ENCODE measurements around the gene ATP6V1F. TPM values are rescaled to one million over a fixed set of nuclear protein-coding genes. Genes with fewer than 3 reads are reported as not detected.

The ATP6V1F gene
- polyA plus RNA-seq, 3 donors = 327 to 593 (median 511) TPM

- H4K20me1 ChIP-seq (ENCODE audit: insufficient read depth, low read length) = no peaks in the 10 kb centered on the region
- peaks cover 20% of the 10 kb centered on the region for H3K4me1 Mint-ChIP-seq
- no peak overlapping the region for H3K27ac Mint-ChIP-seq
- no peaks in the 10 kb centered on the region for H3K79me2 ChIP-seq (ENCODE audit: insufficient read depth, low read length)
- no peak for DNase-seq
- peaks cover 0 to 18% (median 6%) of the 10 kb centered on the region in 7 donors for H3K9me3 Mint-ChIP-seq
- intact Hi-C loops (cut with micrococcal nuclease) = no loop called here
- H2AFZ ChIP-seq (ENCODE audit: insufficient read depth, low read depth, low read length, poor library complexity, severe bottlenecking) = no peak overlapping the region
- no peak overlapping the region for H3K27ac ChIP-seq (ENCODE audit: low read depth in 1 of 2, low read length in 2 of 2)
- H3K9me3 ChIP-seq (replicated peaks in 1 of 2; ENCODE audit: control insufficient read depth in 1 of 2, insufficient read depth in 1 of 2, low read length in 2 of 2) = no peaks in the 10 kb centered on the region
- peaks cover 0 to 3% of the 10 kb centered on the region in 2 donors for H3K36me3 Mint-ChIP-seq
- WGBS (ENCODE audit: insufficient coverage) = 31% methylated on average over 7 of the region's 13 CpGs
- H3K4me2 ChIP-seq (replicated peaks; ENCODE audit: extremely low read depth, low read length, poor library complexity, severe bottlenecking) = no peak overlapping the region
- H3K9ac ChIP-seq (ENCODE audit: insufficient read depth, low read length, poor library complexity, severe bottlenecking) = no peak overlapping the region
- TF ChIP-seq CTCF (IDR thresholded peaks at IDR 0.05) = no peak
- H3K4me1 ChIP-seq (ENCODE audit: control insufficient read depth in 1 of 2, insufficient read depth in 2 of 2, low read length in 2 of 2) = peaks cover 16 to 22% of the 10 kb centered on the region in 2 donors
- H3K4me3 Mint-ChIP-seq = peak overlapping the region in 1 of 2 donors; percentile 67
- no peaks in the 10 kb centered on the region for H3K36me3 ChIP-seq (replicated peaks in 1 of 2; ENCODE audit: control insufficient read depth in 1 of 2, insufficient read depth in 2 of 2, low read length in 2 of 2)
- H3K4me3 ChIP-seq (replicated peaks in 1 of 3; ENCODE audit: low read depth in 2 of 3, low read length in 3 of 3) = no peak overlapping the region
- H3K27me3 ChIP-seq (ENCODE audit: control insufficient read depth in 2 of 2, insufficient read depth in 2 of 2, low read length in 2 of 2) = peaks cover 34 to 54% of the 10 kb centered on the region in 2 donors
- peaks cover 57 to 67% (median 57%) of the 10 kb centered on the region in 3 donors for H3K27me3 Mint-ChIP-seq (ENCODE audit: low read depth in 3 of 3)
Observed at GRCh38 chr7:128833148-128833945, 29.3 kb upstream of the ATP6V1F start.

- intact Hi-C loops (cut with micrococcal nuclease) = no loop called here
- H3K4me2 ChIP-seq (replicated peaks; ENCODE audit: extremely low read depth, low read length, poor library complexity, severe bottlenecking) = no peak overlapping the region
Observed at GRCh38 chr7:128833946-128834325, 28.7 kb upstream of the ATP6V1F start.

More at GRCh38 chr7:128833946-128834325, 28.7 kb upstream of the ATP6V1F start:
- Histone ChIP-seq H4K20me1 (ENCODE audit: insufficient read depth, low read length) (no peaks in the 10 kb centered on the region), H3K27ac (ENCODE audit: low read depth in 1 of 2, low read length in 2 of 2) (no peak overlapping the region), H3K79me2 (ENCODE audit: insufficient read depth, low read length) (no peaks in the 10 kb centered on the region), H3K27me3 (ENCODE audit: control insufficient read depth in 2 of 2, insufficient read depth in 2 of 2, low read length in 2 of 2) (peaks cover 32 to 52% of the 10 kb centered on the region in 2 donors), H3K9me3 (replicated peaks in 1 of 2; ENCODE audit: control insufficient read depth in 1 of 2, insufficient read depth in 1 of 2, low read length in 2 of 2) (no peaks in the 10 kb centered on the region), H3K9ac (ENCODE audit: insufficient read depth, low read length, poor library complexity, severe bottlenecking) (no peak overlapping the region), H3K4me1 (ENCODE audit: control insufficient read depth in 1 of 2, insufficient read depth in 2 of 2, low read length in 2 of 2) (peaks cover 16 to 22% of the 10 kb centered on the region in 2 donors), H3K4me3 (replicated peaks in 1 of 3; ENCODE audit: low read depth in 2 of 3, low read length in 3 of 3) (no peak overlapping the region), H3K36me3 (replicated peaks in 1 of 2; ENCODE audit: control insufficient read depth in 1 of 2, insufficient read depth in 2 of 2, low read length in 2 of 2) (no peaks in the 10 kb centered on the region), H2AFZ (ENCODE audit: insufficient read depth, low read depth, low read length, poor library complexity, severe bottlenecking) (no peak overlapping the region)
- no peak overlapping the region for H3K27ac Mint-ChIP-seq
- H3K9me3 Mint-ChIP-seq = peaks cover 0 to 18% (median 6%) of the 10 kb centered on the region in 7 donors
- no CpG with 5 or more reads among the region's 4 CpGs for WGBS (ENCODE audit: insufficient coverage)
- no peak for TF ChIP-seq CTCF (IDR thresholded peaks at IDR 0.05)
- no peak for DNase-seq
- H3K4me1 Mint-ChIP-seq = peaks cover 20% of the 10 kb centered on the region
- peaks cover 51 to 61% (median 54%) of the 10 kb centered on the region in 3 donors for H3K27me3 Mint-ChIP-seq (ENCODE audit: low read depth in 3 of 3)
- peaks cover 0 to 3% of the 10 kb centered on the region in 2 donors for H3K36me3 Mint-ChIP-seq
- H3K4me3 Mint-ChIP-seq = peak overlapping the region in 1 of 2 donors; percentile 46

Measured in CD14-positive monocyte (primary cell).